ENCODE data around the gene TRIM17.

TRIM17 gene

GRCh38 chr1:228402641-228403025 is 14.0 kb downstream of the TRIM17 start:
- no peak for DNase-seq (ENCODE audit: extremely low read depth in 1 of 2, low read depth in 1 of 2)

GRCh38 chr1:228401782-228402640 is 14.7 kb downstream of the TRIM17 start:
- no peak for DNase-seq (ENCODE audit: extremely low read depth in 1 of 2, low read depth in 1 of 2)

GRCh38 chr1:228400692-228401454 is 15.8 kb downstream of the TRIM17 start:
- DNase-seq (ENCODE audit: extremely low read depth in 1 of 2, low read depth in 1 of 2): no peak

GRCh38 chr1:228400237-228400651 is 16.4 kb downstream of the TRIM17 start:
- no peak for DNase-seq (ENCODE audit: extremely low read depth in 1 of 2, low read depth in 1 of 2)

GRCh38 chr1:228399531-228400236 is 17.0 kb downstream of the TRIM17 start:
- no peak for DNase-seq (ENCODE audit: extremely low read depth in 1 of 2, low read depth in 1 of 2)

GRCh38 chr1:228398741-228399461 is 17.8 kb downstream of the TRIM17 start:
- no peak for DNase-seq (ENCODE audit: extremely low read depth in 1 of 2, low read depth in 1 of 2)

GRCh38 chr1:228397966-228398365 is 18.7 kb downstream of the TRIM17 start:
- DNase-seq (ENCODE audit: extremely low read depth in 1 of 2, low read depth in 1 of 2): no peak

- DNase-seq (ENCODE audit: extremely low read depth in 1 of 2, low read depth in 1 of 2): no peak
Measured at GRCh38 chr1:228396770-228397662, 19.6 kb downstream of the TRIM17 start.

- DNase-seq (ENCODE audit: extremely low read depth in 1 of 2, low read depth in 1 of 2): no peak
Measured at GRCh38 chr1:228394571-228395394, 21.9 kb downstream of the TRIM17 start.

- DNase-seq (ENCODE audit: extremely low read depth in 1 of 2, low read depth in 1 of 2): no peak
Measured at GRCh38 chr1:228393811-228394570, 22.7 kb downstream of the TRIM17 start.

- no peak for DNase-seq (ENCODE audit: extremely low read depth in 1 of 2, low read depth in 1 of 2)
Measured at GRCh38 chr1:228393268-228393701, 23.4 kb downstream of the TRIM17 start.

GRCh38 chr1:228392111-228392936 is 24.3 kb downstream of the TRIM17 start:
- DNase-seq (ENCODE audit: extremely low read depth in 1 of 2, low read depth in 1 of 2): no peak

- no peak for DNase-seq (ENCODE audit: extremely low read depth in 1 of 2, low read depth in 1 of 2)
Measured at GRCh38 chr1:228391411-228392020, 25.1 kb downstream of the TRIM17 start.

GRCh38 chr1:228390649-228391048 is 26.0 kb downstream of the TRIM17 start:
- no peak for DNase-seq (ENCODE audit: extremely low read depth in 1 of 2, low read depth in 1 of 2)

GRCh38 chr1:228387321-228387720 is 29.3 kb downstream of the TRIM17 start:
- no peak for DNase-seq (ENCODE audit: extremely low read depth in 1 of 2, low read depth in 1 of 2)

GRCh38 chr1:228385232-228385631 is 31.4 kb downstream of the TRIM17 start:
- DNase-seq (ENCODE audit: extremely low read depth in 1 of 2, low read depth in 1 of 2): no peak

- DNase-seq (ENCODE audit: extremely low read depth in 1 of 2, low read depth in 1 of 2): no peak
Measured at GRCh38 chr1:228383773-228384172, 32.9 kb downstream of the TRIM17 start.

All from activated CD8-positive, alpha-beta memory T cell treated with anti-CD3 and anti-CD28 coated beads for 1 hour (primary cell).